GM23338 (cell line): ENCODE results near the gene RTKN. TPM values are rescaled to one million over a fixed set of nuclear protein-coding genes. Genes with fewer than 3 reads are reported as not detected.

Experiments used
- ATAC-seq: fragments of 200-7000 bp; cut with Tn5 transposase; 3 replicates; pipeline ENCODE4 v1.9.1; 2020
- DNase-seq: peaks from one replicate; pipeline ENCODE4 v3.0.0-alpha.2; 2015; ENCODE audit warnings: low spot score
- H2AFZ ChIP-seq: fragments of 200-600 bp; sonication (generic); 2 replicates; pipeline ENCODE4 v1.8.0; 2016; ENCODE audit warnings: antibody characterized with exemption, mild to moderate bottlenecking, moderate library complexity
- H3F3A ChIP-seq: fragments of 200-600 bp; sonication (generic); replicated peaks from 2 replicates; pipeline ENCODE4 v1.8.0; 2017; ENCODE audit warnings: antibody characterized with exemption, mixed run types, low read depth
- H3K27ac ChIP-seq: fragments of 200-600 bp; sonication (generic); 2 replicates; pipeline ENCODE4 v1.6.1; 2016; ENCODE audit warnings: low read depth
- H3K27me3 ChIP-seq: fragments of 200-600 bp; sonication (generic); 2 replicates; pipeline ENCODE4 v1.8.0; 2016; ENCODE audit warnings: mild to moderate bottlenecking, mixed run types, moderate library complexity; ENCODE audit not compliant: insufficient read depth
- H3K36me3 ChIP-seq: fragments of 200-600 bp; sonication (generic); 2 replicates; pipeline ENCODE4 v1.8.0; 2016; ENCODE audit warnings: mild to moderate bottlenecking; ENCODE audit not compliant: insufficient read depth
- H3K4me1 ChIP-seq: fragments of 200-600 bp; sonication (generic); 2 replicates; pipeline ENCODE4 v1.8.0; 2016; ENCODE audit warnings: mild to moderate bottlenecking, moderate library complexity; ENCODE audit not compliant: insufficient read depth
- H3K4me2 ChIP-seq: fragments of 200-600 bp; sonication (generic); 2 replicates; pipeline ENCODE4 v1.7.1; 2017; ENCODE audit warnings: mixed run types
- H3K4me3 ChIP-seq: fragments of 200-600 bp; sonication (generic); 2 replicates; pipeline ENCODE4 v1.6.1; 2016; ENCODE audit warnings: mixed run types
- H3K79me2 ChIP-seq: fragments of 200-600 bp; sonication (generic); replicated peaks from 2 replicates; pipeline ENCODE4 v1.8.0; 2017; ENCODE audit warnings: mild to moderate bottlenecking; ENCODE audit not compliant: insufficient read depth
- H3K9me2 ChIP-seq: fragments of 200-600 bp; sonication (generic); 2 replicates; pipeline ENCODE4 v1.8.0; 2017; ENCODE audit not compliant: insufficient read depth
- H4K20me1 ChIP-seq: fragments of 200-600 bp; sonication (generic); replicated peaks from 2 replicates; pipeline ENCODE4 v1.8.0; 2017; ENCODE audit warnings: mild to moderate bottlenecking; ENCODE audit not compliant: insufficient read depth
- H3K27ac Mint-ChIP-seq: 2 replicates; pipeline ENCODE4 v1.8.0; 2020; ENCODE audit warnings: inconsistent platforms, mild to moderate bottlenecking, moderate library complexity, mixed read lengths
- H3K27me3 Mint-ChIP-seq: 3 replicates; pipeline ENCODE4 v1.8.0; 2022; ENCODE audit warnings: low read depth, mild to moderate bottlenecking, moderate library complexity, mixed read lengths, inconsistent platforms; ENCODE audit not compliant: insufficient read depth, poor library complexity
- H3K36me3 Mint-ChIP-seq: 3 replicates; pipeline ENCODE4 v1.8.0; 2021; ENCODE audit warnings: low read depth, mild to moderate bottlenecking, inconsistent platforms, moderate library complexity, mixed read lengths
- H3K4me1 Mint-ChIP-seq: 3 replicates; pipeline ENCODE4 v1.8.0; 2020; ENCODE audit warnings: mild to moderate bottlenecking, inconsistent platforms, mixed read lengths
- H3K4me3 Mint-ChIP-seq: 3 replicates; pipeline ENCODE4 v1.8.0; 2021; ENCODE audit warnings: moderate library complexity, mild to moderate bottlenecking, inconsistent platforms, mixed read lengths
- H3K9me3 Mint-ChIP-seq: 3 replicates; pipeline ENCODE4 v1.8.0; 2020; ENCODE audit warnings: moderate library complexity, mild to moderate bottlenecking, inconsistent platforms, mixed read lengths
- POLR2AphosphoS5 ChIP-seq: IDR thresholded peaks from 2 replicates; pipeline ENCODE4 v1.6.1; 2016; ENCODE audit warnings: antibody characterized with exemption, low read depth
- STAT1 ChIP-seq: IDR thresholded peaks from one replicate; pipeline ENCODE4 v1.6.1; 2016; ENCODE audit warnings: antibody characterized with exemption; ENCODE audit not compliant: unreplicated experiment
- ZNF114 ChIP-seq: fragments of 250-450 bp; sonication (Bioruptor Pico); IDR thresholded peaks from 2 replicates; pipeline ENCODE4 v1.5.0; 2020; ENCODE audit warnings: mild to moderate bottlenecking, moderate library complexity
- ZNF462 ChIP-seq: fragments of 250-450 bp; sonication (Bioruptor Pico); IDR thresholded peaks from 2 replicates; pipeline ENCODE4 v1.5.0; 2020; ENCODE audit warnings: mild to moderate bottlenecking, moderate library complexity
- polyA plus RNA-seq: library from polyadenylated mRNA; unstranded; fragments of >200 nt; fragmentation: Nextera tagmentation; extraction: Ambion mirVana; gene quantifications from 2 replicates; pipeline ENCODE4 v1.2.1, GENCODE V29; 2016
- total RNA-seq: library from RNA; depleted of rRNA; stranded (reverse); fragments of >200 nt; shearing (Covaris generic); gene quantifications from 2 replicates; pipeline ENCODE4 v1.2.3, GENCODE V29; 2014
- TF ChIP-seq, protein P1 (sequence below): IDR thresholded peaks from 2 replicates; pipeline ENCODE4 v1.6.1; 2016; ENCODE audit warnings: antibody characterized with exemption

Gene RTKN
- total and polyA plus RNA-seq, 2 experiments from 2014 or later, result 24.5 to 50.0 TPM

- TF ChIP-seq ZNF462 (CRISPR knock-in tag) (no peak), ZNF114 (CRISPR knock-in tag) (no peak)
These were observed 507 bp downstream of the RTKN start (continued) for GRCh38 chr2:74441170-74441689.

- peaks cover 21% of the 10 kb centered on the region for H3K27me3 Mint-ChIP-seq
- peaks cover 18% of the 10 kb centered on the region for H3K36me3 Mint-ChIP-seq
- peaks cover 43% of the 10 kb centered on the region for H3K79me2 ChIP-seq
- H3K4me3 ChIP-seq, result peak overlapping the region; percentile 96
- H3K9me3 Mint-ChIP-seq, result no peaks in the 10 kb centered on the region
- H3K9me2 ChIP-seq, result no peaks in the 10 kb centered on the region
- H3K27me3 ChIP-seq, result no peaks in the 10 kb centered on the region
- no peaks in the 10 kb centered on the region for H3K36me3 ChIP-seq
- H3K27ac Mint-ChIP-seq, result peak overlapping the region; percentile 97
- no peak for TF ChIP-seq STAT1
- TF ChIP-seq ZNF462 (CRISPR knock-in tag), result no peak
- TF ChIP-seq POLR2AphosphoS5, result peak; percentile 71
- TF ChIP-seq, protein P1, sequence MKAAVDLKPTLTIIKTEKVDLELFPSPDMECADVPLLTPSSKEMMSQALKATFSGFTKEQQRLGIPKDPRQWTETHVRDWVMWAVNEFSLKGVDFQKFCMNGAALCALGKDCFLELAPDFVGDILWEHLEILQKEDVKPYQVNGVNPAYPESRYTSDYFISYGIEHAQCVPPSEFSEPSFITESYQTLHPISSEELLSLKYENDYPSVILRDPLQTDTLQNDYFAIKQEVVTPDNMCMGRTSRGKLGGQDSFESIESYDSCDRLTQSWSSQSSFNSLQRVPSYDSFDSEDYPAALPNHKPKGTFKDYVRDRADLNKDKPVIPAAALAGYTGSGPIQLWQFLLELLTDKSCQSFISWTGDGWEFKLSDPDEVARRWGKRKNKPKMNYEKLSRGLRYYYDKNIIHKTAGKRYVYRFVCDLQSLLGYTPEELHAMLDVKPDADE, result 0 out of 2 replicates have a peak, but pooled peaks have one; percentile 6
- ATAC-seq (peak; percentile 71), DNase-seq (peak; percentile 95)
- peak overlapping the region; percentile 66 for H2AFZ ChIP-seq
- peak overlapping the region; percentile 97 for H3K4me2 ChIP-seq
- H4K20me1 ChIP-seq, result peaks cover 23% of the 10 kb centered on the region
- H3F3A ChIP-seq, result peaks cover 18% of the 10 kb centered on the region
- peaks cover 35% of the 10 kb centered on the region for H3K4me1 ChIP-seq
- H3K4me3 Mint-ChIP-seq, result peak overlapping the region; percentile 98
- H3K4me1 Mint-ChIP-seq, result peaks cover 38% of the 10 kb centered on the region
- H3K27ac ChIP-seq, result peak overlapping the region; percentile 97
These were observed 1.2 kb downstream of the RTKN start for GRCh38 chr2:74440378-74441169.
